ENCODE results near the gene GUCA1A.

DNA sequence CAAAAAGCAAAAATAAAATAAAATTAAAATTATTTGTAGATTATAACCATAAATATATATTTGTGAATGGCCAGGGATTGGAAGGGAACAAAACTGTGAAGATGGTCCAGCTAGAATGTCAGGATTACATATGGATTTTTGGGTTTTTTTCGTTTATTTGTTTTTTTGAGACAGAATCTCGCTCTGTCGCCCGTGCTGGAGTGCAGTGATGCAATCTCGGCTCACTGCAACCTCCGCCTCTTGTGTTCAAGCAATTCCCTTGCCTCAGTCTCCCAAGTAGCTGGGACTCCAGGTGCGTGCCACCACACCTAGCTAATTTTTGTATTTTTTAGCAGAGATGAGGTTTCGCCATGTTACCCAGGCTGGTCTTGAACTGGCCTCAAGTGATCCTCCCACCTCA lies 22.9 kb upstream of the GUCA1A start:
- TF ChIP-seq, protein P1, sequence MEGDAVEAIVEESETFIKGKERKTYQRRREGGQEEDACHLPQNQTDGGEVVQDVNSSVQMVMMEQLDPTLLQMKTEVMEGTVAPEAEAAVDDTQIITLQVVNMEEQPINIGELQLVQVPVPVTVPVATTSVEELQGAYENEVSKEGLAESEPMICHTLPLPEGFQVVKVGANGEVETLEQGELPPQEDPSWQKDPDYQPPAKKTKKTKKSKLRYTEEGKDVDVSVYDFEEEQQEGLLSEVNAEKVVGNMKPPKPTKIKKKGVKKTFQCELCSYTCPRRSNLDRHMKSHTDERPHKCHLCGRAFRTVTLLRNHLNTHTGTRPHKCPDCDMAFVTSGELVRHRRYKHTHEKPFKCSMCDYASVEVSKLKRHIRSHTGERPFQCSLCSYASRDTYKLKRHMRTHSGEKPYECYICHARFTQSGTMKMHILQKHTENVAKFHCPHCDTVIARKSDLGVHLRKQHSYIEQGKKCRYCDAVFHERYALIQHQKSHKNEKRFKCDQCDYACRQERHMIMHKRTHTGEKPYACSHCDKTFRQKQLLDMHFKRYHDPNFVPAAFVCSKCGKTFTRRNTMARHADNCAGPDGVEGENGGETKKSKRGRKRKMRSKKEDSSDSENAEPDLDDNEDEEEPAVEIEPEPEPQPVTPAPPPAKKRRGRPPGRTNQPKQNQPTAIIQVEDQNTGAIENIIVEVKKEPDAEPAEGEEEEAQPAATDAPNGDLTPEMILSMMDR (IDR thresholded peaks at IDR 0.05; ENCODE audit: insufficient read depth, low read length, poor library complexity, severe bottlenecking), result no peak
- no peak for TF ChIP-seq EZH2phosphoT487 (conservative IDR thresholded peaks at IDR 0.05; ENCODE audit: low read length)

All from SU-DHL-6 (cell line).